GM21825 (cell line): ENCODE data around the gene PROSER2.

Experiments used
- ATAC-seq: cut with Tn5 transposase; IDR thresholded peaks from one replicate; pipeline ENCODE4 v1.9.1; 2021; ENCODE audit warnings: mild to moderate bottlenecking, moderate library complexity; ENCODE audit not compliant: unreplicated experiment

PROSER2 gene, protein sequence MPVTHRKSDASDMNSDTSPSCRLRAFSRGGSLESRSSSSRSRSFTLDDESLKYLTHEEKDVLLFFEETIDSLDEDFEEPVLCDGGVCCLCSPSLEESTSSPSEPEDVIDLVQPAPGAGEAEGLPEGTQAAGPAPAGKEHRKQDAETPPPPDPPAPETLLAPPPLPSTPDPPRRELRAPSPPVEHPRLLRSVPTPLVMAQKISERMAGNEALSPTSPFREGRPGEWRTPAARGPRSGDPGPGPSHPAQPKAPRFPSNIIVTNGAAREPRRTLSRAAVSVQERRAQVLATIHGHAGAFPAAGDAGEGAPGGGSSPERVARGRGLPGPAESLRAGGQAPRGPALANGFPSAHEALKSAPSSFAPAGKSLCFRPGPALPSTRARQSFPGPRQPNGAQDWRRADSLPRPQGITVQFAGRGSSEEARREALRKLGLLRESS

DNA sequence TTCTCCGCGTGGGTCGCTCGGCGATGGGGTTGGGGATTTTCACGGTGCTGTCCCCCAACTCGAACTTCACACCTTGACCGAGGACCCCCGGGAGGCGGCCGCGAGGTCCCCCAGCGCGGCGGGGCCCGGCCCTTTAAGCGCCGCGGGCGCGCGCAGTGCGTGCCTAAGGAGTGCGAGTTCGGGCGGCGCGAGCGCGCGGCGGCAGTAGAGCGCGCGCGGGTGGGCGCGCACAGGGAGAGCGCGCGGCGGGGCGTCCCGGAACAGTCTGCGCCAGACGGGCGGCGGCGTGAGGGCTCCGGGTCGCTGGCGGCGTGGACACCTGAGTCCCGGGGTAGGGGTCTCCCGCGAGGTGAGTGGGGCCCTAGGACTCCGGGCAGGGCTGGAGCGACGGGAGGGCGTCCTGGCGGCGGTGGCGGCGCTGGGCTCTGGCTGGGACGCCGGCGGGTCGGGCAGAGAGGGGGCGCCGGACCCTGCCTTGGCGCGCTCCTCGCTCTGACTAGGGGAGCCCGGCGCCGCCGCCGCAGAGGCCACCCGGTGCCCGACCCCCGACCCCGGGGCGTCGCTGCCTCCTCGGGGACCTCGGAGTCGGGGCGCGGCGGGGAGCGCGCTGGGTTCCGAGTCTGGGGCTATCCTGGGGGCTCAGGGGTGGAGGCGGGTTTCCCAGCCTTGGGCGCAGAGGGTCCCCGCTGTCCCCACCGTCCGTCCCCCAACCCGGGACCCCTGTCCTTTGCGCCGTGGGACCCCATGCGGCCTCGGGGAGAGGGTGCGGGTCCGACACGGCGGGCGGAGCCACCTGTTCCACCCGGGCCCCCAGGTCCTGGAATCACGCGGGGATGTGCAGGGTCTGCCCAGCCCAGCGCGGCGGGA, at the start of gene PROSER2:
Gene PROSER2, plus strand, starts transcription at position 235 of the 867 bp plus-strand sequence. CDS start 28,722 bp downstream, outside the sequence.
- ATAC-seq, result no peak

GRCh38 chr10:11773761-11774441, 49.3 kb upstream of the PROSER2 start:
- no peak for ATAC-seq

DNA sequence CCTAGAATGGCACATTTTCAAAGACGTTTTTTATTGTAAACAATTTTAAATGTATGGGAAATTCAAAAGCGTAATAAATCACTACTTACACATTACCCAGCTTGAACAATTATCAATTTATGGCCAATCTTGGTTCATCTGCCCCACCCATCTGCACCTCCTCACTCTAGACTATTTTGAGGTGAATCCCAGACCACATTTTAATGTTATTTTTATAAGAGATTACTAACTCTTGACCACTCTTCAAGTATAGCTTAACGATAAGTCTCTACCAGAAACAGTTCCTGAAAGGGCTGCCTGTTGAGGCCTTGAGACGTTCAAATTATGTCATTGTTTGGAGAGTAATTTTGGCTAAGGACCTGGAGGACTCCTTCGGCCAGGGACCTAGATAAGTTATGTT, 47.7 kb upstream of the PROSER2 start:
- ATAC-seq, result no peak

GRCh38 chr10:11776080-11776479, 47.1 kb upstream of the PROSER2 start:
- no peak for ATAC-seq

DNA sequence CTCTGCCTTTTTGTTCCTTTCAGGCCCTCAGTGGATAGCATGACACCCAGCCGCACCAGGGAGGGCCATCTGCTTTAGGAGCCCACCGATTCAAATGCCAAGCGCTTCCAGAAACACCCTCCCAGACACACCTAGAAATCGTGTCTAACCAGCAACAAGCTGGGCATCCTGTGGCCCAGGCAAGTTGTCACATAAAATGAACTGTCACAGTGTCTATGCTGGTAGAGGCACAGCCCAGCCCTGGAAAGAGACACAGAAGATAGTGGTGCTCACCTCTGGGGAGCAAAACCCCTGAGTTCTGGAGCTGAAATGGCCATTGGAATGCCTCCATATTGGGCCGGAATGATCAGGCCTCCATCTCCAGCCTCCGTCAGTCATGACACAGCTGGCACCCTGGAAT, 42.0 kb upstream of the PROSER2 start:
- ATAC-seq, result no peak

- ATAC-seq, result peak; percentile 47
These were observed 40.2 kb upstream of the PROSER2 start for GRCh38 chr10:11782793-11783557.

DNA sequence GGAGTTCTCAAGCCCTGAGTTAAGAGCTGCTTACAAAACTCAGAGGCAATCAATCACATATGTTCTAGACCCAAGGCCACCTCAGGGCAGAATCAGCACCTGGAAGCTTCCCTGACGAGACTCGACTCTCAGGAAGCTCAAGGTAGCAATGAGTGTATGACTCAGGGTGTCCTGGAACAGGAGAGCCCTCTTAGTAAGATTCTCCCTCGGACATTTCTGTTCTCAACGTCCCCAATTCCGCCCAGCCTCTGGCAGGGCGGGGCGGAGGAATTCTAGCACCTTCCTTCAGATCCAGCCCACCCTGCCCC, 39.6 kb upstream of the PROSER2 start:
- no peak for ATAC-seq

DNA sequence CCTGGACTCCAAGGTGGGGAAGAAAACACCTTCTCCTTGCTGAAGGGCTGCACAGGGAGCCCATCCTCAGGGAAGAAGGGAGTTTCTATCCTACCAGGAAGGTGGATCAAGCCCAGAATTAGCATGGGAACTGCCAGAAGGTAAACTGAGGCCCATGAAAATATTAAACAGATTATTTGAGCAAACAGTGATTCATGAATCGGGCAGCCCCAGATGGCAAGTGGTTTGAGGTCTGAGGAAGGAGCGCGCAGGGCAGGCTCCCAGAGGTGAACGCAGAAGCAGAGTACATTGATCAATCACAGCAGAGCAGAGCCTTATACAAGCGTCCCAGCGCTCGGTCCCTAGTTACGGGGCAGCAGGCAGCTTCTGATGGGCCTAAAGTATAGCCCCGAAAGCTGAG, 35.8 kb upstream of the PROSER2 start:
- no peak for ATAC-seq

DNA sequence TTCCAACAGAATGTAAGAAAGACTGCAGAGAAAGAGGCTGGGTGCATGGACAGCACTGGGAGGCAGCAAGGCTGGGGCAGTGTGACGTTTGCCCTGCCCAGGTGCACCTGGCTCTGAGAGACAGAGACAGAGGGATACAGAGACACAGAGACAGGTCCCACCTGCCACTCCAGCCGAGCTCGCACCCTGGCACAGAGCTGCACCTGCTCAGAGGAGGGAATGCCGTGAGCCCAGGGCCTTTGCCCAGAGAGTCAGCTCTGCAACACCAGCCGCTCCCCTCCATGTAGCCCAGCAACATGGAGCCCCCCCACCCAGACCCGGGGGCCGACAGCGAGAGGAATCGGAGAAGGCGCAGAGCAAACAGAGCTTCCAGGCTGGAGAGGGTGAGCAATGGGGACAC, 35.3 kb upstream of the PROSER2 start:
- no peak for ATAC-seq

- ATAC-seq, result no peak
These were observed 33.9 kb upstream of the PROSER2 start for GRCh38 chr10:11789306-11789705.

DNA sequence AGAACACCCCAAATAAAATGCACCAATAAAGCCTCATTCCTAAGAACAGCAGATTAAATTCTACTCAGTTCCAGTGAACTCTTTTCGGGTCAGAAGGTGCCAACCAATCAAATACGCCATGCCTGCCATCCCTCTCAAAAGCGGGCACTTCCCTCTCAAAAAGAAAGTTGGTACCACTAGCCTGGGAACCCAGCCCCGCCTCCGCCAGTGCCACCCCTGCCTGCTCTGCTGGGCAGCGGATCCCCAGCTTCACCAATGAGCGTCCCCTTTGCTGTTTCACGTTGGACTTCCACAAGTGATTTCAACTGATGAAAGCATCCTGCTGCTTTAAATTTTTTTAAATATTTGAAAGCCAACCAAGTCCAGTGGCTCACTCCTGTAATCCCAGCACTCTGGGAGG, 33.2 kb upstream of the PROSER2 start:
- no peak for ATAC-seq

DNA sequence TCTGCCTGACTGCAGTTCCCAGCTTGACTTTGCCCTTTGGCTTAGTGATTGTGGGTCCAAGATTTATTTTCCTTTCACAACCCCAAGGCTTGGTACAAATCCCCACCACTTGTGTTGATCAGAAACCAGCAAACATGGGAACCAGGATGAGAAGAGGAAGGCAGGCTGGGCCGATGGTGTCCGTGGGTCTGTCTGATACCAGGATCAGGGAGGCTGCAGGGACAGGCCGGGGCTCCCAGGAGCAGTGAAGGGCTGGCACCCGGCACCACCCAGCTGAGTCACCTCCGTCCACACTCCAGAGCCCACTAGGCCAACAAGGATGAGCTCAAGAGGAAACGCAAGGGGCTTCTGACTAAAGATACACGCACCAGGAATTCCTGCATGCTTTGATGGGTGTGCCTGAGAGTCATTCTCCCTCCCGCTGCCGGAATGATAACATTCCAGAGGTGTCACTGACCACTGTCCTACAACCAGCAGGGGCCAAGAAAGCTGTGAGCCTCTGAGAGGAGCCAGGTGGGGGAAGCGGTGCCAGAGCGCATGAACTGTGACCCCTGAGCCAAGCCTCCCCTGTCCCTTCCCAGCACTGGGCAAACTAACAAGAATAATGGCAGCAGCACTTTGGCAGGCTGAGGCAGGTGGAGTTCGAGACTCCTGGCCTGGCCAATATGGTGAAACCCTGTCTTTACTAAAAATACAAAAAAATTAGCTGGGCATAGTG, 29.2 kb upstream of the PROSER2 start:
- ATAC-seq, result no peak

DNA sequence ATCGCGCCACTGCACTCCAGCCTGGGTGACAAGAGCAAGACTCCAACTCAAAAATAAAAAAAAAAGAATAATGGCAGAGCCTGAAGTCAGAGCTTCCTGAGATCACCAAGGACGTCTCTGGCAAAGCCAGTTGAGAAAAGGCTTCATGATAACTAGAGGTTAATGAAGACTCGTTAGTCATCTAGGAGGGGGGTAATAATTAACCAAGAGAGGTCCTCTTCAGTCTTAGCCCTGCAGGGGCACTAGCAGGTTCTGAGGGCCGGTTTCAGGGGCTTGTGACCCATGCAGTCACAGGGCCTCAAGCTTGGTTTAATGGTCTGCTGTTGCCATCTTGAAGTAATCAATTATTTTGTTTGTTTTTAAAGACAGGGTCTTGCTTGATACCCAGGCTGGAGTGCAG, 28.6 kb upstream of the PROSER2 start:
- no peak for ATAC-seq

- no peak for ATAC-seq
These were observed 27.8 kb upstream of the PROSER2 start for GRCh38 chr10:11795101-11795920.

DNA sequence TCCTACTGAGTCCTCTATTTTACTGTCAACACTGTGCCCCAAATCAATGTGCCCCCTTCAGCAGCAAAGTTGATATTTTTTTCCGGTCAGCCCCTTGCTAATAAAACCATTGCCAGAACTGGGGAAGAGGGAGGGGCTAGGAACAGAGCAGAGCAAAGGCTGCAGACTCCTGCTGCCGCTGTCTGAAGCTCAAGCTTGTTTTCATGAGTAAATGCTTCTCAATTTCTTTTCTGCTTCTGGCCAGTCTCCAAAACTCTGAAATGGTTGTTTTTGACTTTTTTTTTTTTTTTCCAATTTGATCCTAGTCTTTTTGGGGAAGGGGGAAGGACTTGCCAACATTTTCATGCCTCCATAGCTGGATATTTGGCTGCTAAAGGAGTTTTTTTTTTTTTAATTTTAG, 26.7 kb upstream of the PROSER2 start:
- no peak for ATAC-seq

- no peak for ATAC-seq
These were observed 25.9 kb upstream of the PROSER2 start for GRCh38 chr10:11797281-11797680.

GRCh38 chr10:11797847-11798633, 25.1 kb upstream of the PROSER2 start:
- no peak for ATAC-seq
